ENCODE measurements around the gene LRP6. TPM values are rescaled to one million over a fixed set of nuclear protein-coding genes. Genes with fewer than 3 reads are reported as not detected.

LRP6 gene
- total and polyA plus RNA-seq, 2 of the 8 experiments (the other 6 are each of a cell fraction or from before 2014, with no cell fraction given) = 53.6 to 73.2 TPM

DNA sequence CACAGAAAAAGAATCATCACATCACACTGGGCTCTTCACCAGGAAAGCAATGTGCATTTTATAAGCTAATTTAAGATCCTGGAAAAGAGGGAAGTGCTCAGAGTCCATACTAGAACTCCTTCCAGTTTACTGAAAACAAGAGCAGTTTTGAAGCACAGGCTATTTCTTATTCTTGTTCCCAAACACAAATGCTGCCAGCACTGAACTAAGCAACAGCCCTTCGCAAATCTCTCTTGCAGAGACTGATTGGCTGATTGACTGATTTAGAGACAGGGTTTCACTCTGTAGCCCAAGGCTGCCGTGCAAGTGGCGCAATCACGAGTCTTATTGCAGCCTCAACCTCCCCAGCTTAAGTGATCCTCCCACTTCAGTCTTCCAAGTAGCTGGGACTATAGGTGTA, 151.3 kb downstream of the LRP6 start (continued):
- TF ChIP-seq, protein P1, sequence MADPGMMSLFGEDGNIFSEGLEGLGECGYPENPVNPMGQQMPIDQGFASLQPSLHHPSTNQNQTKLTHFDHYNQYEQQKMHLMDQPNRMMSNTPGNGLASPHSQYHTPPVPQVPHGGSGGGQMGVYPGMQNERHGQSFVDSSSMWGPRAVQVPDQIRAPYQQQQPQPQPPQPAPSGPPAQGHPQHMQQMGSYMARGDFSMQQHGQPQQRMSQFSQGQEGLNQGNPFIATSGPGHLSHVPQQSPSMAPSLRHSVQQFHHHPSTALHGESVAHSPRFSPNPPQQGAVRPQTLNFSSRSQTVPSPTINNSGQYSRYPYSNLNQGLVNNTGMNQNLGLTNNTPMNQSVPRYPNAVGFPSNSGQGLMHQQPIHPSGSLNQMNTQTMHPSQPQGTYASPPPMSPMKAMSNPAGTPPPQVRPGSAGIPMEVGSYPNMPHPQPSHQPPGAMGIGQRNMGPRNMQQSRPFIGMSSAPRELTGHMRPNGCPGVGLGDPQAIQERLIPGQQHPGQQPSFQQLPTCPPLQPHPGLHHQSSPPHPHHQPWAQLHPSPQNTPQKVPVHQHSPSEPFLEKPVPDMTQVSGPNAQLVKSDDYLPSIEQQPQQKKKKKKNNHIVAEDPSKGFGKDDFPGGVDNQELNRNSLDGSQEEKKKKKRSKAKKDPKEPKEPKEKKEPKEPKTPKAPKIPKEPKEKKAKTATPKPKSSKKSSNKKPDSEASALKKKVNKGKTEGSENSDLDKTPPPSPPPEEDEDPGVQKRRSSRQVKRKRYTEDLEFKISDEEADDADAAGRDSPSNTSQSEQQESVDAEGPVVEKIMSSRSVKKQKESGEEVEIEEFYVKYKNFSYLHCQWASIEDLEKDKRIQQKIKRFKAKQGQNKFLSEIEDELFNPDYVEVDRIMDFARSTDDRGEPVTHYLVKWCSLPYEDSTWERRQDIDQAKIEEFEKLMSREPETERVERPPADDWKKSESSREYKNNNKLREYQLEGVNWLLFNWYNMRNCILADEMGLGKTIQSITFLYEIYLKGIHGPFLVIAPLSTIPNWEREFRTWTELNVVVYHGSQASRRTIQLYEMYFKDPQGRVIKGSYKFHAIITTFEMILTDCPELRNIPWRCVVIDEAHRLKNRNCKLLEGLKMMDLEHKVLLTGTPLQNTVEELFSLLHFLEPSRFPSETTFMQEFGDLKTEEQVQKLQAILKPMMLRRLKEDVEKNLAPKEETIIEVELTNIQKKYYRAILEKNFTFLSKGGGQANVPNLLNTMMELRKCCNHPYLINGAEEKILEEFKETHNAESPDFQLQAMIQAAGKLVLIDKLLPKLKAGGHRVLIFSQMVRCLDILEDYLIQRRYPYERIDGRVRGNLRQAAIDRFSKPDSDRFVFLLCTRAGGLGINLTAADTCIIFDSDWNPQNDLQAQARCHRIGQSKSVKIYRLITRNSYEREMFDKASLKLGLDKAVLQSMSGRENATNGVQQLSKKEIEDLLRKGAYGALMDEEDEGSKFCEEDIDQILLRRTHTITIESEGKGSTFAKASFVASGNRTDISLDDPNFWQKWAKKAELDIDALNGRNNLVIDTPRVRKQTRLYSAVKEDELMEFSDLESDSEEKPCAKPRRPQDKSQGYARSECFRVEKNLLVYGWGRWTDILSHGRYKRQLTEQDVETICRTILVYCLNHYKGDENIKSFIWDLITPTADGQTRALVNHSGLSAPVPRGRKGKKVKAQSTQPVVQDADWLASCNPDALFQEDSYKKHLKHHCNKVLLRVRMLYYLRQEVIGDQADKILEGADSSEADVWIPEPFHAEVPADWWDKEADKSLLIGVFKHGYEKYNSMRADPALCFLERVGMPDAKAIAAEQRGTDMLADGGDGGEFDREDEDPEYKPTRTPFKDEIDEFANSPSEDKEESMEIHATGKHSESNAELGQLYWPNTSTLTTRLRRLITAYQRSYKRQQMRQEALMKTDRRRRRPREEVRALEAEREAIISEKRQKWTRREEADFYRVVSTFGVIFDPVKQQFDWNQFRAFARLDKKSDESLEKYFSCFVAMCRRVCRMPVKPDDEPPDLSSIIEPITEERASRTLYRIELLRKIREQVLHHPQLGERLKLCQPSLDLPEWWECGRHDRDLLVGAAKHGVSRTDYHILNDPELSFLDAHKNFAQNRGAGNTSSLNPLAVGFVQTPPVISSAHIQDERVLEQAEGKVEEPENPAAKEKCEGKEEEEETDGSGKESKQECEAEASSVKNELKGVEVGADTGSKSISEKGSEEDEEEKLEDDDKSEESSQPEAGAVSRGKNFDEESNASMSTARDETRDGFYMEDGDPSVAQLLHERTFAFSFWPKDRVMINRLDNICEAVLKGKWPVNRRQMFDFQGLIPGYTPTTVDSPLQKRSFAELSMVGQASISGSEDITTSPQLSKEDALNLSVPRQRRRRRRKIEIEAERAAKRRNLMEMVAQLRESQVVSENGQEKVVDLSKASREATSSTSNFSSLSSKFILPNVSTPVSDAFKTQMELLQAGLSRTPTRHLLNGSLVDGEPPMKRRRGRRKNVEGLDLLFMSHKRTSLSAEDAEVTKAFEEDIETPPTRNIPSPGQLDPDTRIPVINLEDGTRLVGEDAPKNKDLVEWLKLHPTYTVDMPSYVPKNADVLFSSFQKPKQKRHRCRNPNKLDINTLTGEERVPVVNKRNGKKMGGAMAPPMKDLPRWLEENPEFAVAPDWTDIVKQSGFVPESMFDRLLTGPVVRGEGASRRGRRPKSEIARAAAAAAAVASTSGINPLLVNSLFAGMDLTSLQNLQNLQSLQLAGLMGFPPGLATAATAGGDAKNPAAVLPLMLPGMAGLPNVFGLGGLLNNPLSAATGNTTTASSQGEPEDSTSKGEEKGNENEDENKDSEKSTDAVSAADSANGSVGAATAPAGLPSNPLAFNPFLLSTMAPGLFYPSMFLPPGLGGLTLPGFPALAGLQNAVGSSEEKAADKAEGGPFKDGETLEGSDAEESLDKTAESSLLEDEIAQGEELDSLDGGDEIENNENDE (IDR thresholded peaks at IDR 0.05; ENCODE audit: insufficient replicate concordance, low read length) = no peak
- TF ChIP-seq CHD2 (IDR thresholded peaks at IDR 0.05; ENCODE audit: low read length) (no peak), GTF2F1 (IDR thresholded peaks at IDR 0.05; ENCODE audit: borderline replicate concordance, low read depth, low read length) (no peak), EGR1 (IDR thresholded peaks at IDR 0.05; ENCODE audit: borderline replicate concordance, low read depth, low read length) (no peak), TAF7 (optimal IDR thresholded peaks at IDR 0.05; ENCODE audit: borderline replicate concordance, low read depth, low read length) (no peak), CREB1 (IDR thresholded peaks at IDR 0.05) (no peak), RBBP5 (IDR thresholded peaks at IDR 0.05; ENCODE audit: borderline replicate concordance, low read depth, low read length) (no peak), SIN3A (conservative IDR thresholded peaks at IDR 0.05 in 1 of 2, IDR thresholded peaks at IDR 0.05 in 1 of 2; ENCODE audit: low read depth in 1 of 2, low read length in 2 of 2) (no peak), NANOG (IDR thresholded peaks at IDR 0.05; ENCODE audit: insufficient read depth, low read depth, low read length, poor library complexity, severe bottlenecking) (no peak)
- TF ChIP-seq, protein P2, sequence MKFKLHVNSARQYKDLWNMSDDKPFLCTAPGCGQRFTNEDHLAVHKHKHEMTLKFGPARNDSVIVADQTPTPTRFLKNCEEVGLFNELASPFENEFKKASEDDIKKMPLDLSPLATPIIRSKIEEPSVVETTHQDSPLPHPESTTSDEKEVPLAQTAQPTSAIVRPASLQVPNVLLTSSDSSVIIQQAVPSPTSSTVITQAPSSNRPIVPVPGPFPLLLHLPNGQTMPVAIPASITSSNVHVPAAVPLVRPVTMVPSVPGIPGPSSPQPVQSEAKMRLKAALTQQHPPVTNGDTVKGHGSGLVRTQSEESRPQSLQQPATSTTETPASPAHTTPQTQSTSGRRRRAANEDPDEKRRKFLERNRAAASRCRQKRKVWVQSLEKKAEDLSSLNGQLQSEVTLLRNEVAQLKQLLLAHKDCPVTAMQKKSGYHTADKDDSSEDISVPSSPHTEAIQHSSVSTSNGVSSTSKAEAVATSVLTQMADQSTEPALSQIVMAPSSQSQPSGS (IDR thresholded peaks at IDR 0.05; ENCODE audit: low read length) = no peak

All from H1 (cell line).